SK-N-SH treated with all-trans-retinoic acid at 6 μM for 48 hours (cell line): Measurements from ENCODE around the gene ALOX5.

Experiments
- ARNTL ChIP-seq: fragments of 450-650 bp; formaldehyde crosslinking; IDR thresholded peaks from 2 replicates; pipeline ENCODE4 v1.5.0; 2020; ENCODE audit warnings: low read depth, mild to moderate bottlenecking, moderate library complexity, borderline replicate concordance
- CSDC2 ChIP-seq: fragments of 250-450 bp; sonication (Bioruptor Pico); IDR thresholded peaks from 2 replicates; pipeline ENCODE4 v1.5.0; 2020; ENCODE audit warnings: mild to moderate bottlenecking, moderate library complexity
- ESRRG ChIP-seq: fragments of 250-450 bp; sonication (Bioruptor Pico); IDR thresholded peaks from 2 replicates; pipeline ENCODE4 v1.6.1; 2021; ENCODE audit warnings: mild to moderate bottlenecking
- GLIS3 ChIP-seq: fragments of 250-450 bp; sonication (Bioruptor Pico); IDR thresholded peaks from 2 replicates; pipeline ENCODE4 v1.5.0; 2020; ENCODE audit warnings: mild to moderate bottlenecking, moderate library complexity
- RARB ChIP-seq: fragments of 250-450 bp; sonication (Bioruptor Pico); IDR thresholded peaks from 2 replicates; pipeline ENCODE4 v1.8.0; 2021; ENCODE audit warnings: mild to moderate bottlenecking, moderate library complexity
- SNAI2 ChIP-seq: fragments of 250-450 bp; sonication (Bioruptor Pico); IDR thresholded peaks from 2 replicates; pipeline ENCODE4 v1.5.0; 2020; ENCODE audit warnings: mild to moderate bottlenecking, moderate library complexity
- ZFP3 ChIP-seq: fragments of 250-450 bp; sonication (Bioruptor Pico); IDR thresholded peaks from 2 replicates; pipeline ENCODE4 v1.5.0; 2020; ENCODE audit warnings: mild to moderate bottlenecking, moderate library complexity
- ZFP30 ChIP-seq: fragments of 450-650 bp; formaldehyde crosslinking; IDR thresholded peaks from 2 replicates; pipeline ENCODE4 v1.5.0; 2022; ENCODE audit warnings: mild to moderate bottlenecking, moderate library complexity
- TF ChIP-seq, protein P1 (sequence below): fragments of 250-450 bp; sonication (Bioruptor Pico); IDR thresholded peaks from 2 replicates; pipeline ENCODE4 v1.5.1; 2021; ENCODE audit warnings: mild to moderate bottlenecking, moderate library complexity
- TF ChIP-seq, protein P2 (sequence below): fragments of 250-450 bp; sonication (Bioruptor Pico); IDR thresholded peaks from 2 replicates; pipeline ENCODE4 v1.8.0; 2020; ENCODE audit warnings: mild to moderate bottlenecking, moderate library complexity, borderline replicate concordance
- TF ChIP-seq, protein P3 (sequence below): fragments of 250-450 bp; sonication (Bioruptor Pico); IDR thresholded peaks from 2 replicates; pipeline ENCODE4 v1.5.1; 2020; ENCODE audit warnings: low read depth, mild to moderate bottlenecking, moderate library complexity
- TF ChIP-seq, protein P4 (sequence below): fragments of 250-450 bp; sonication (Bioruptor Pico); IDR thresholded peaks from 2 replicates; pipeline ENCODE4 v1.5.0; 2020; ENCODE audit warnings: mild to moderate bottlenecking, moderate library complexity

DNA sequence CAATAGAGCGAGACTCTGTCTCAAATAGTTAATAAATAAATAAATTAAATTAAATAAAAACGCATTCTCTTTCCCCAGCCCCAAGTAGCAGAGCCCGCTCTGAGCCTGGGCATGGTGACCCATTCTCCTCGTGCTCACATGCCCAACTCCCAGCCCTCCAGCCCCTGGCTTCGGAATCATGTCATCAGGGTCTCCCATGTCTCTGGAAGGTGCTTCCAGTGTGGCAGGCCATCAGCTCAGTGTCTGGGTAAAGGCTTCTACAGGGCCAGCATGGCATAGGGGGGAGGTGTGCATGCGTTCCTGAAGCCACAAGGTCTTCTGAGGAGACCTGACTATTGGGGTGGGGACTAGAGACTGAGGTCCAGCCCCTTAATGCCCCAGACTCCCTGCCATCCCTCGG lies 72.8 kb downstream of the ALOX5 start:
- TF ChIP-seq RARB (CRISPR knock-in tag) (no peak), ZFP3 (CRISPR knock-in tag) (no peak), ARNTL (CRISPR knock-in tag) (no peak), ESRRG (no peak), GLIS3 (CRISPR knock-in tag) (no peak), CSDC2 (CRISPR knock-in tag) (no peak), ZFP30 (CRISPR knock-in tag) (no peak), SNAI2 (CRISPR knock-in tag) (no peak)
- TF ChIP-seq, protein P1, sequence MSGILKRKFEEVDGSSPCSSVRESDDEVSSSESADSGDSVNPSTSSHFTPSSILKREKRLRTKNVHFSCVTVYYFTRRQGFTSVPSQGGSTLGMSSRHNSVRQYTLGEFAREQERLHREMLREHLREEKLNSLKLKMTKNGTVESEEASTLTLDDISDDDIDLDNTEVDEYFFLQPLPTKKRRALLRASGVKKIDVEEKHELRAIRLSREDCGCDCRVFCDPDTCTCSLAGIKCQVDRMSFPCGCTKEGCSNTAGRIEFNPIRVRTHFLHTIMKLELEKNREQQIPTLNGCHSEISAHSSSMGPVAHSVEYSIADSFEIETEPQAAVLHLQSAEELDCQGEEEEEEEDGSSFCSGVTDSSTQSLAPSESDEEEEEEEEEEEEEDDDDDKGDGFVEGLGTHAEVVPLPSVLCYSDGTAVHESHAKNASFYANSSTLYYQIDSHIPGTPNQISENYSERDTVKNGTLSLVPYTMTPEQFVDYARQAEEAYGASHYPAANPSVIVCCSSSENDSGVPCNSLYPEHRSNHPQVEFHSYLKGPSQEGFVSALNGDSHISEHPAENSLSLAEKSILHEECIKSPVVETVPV = no peak
- TF ChIP-seq, protein P2, sequence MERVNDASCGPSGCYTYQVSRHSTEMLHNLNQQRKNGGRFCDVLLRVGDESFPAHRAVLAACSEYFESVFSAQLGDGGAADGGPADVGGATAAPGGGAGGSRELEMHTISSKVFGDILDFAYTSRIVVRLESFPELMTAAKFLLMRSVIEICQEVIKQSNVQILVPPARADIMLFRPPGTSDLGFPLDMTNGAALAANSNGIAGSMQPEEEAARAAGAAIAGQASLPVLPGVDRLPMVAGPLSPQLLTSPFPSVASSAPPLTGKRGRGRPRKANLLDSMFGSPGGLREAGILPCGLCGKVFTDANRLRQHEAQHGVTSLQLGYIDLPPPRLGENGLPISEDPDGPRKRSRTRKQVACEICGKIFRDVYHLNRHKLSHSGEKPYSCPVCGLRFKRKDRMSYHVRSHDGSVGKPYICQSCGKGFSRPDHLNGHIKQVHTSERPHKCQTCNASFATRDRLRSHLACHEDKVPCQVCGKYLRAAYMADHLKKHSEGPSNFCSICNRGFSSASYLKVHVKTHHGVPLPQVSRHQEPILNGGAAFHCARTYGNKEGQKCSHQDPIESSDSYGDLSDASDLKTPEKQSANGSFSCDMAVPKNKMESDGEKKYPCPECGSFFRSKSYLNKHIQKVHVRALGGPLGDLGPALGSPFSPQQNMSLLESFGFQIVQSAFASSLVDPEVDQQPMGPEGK (CRISPR knock-in tag) = no peak
- TF ChIP-seq, protein P3, sequence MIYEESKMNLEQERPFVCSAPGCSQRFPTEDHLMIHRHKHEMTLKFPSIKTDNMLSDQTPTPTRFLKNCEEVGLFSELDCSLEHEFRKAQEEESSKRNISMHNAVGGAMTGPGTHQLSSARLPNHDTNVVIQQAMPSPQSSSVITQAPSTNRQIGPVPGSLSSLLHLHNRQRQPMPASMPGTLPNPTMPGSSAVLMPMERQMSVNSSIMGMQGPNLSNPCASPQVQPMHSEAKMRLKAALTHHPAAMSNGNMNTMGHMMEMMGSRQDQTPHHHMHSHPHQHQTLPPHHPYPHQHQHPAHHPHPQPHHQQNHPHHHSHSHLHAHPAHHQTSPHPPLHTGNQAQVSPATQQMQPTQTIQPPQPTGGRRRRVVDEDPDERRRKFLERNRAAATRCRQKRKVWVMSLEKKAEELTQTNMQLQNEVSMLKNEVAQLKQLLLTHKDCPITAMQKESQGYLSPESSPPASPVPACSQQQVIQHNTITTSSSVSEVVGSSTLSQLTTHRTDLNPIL (CRISPR knock-in tag) = no peak
- TF ChIP-seq, protein P4, sequence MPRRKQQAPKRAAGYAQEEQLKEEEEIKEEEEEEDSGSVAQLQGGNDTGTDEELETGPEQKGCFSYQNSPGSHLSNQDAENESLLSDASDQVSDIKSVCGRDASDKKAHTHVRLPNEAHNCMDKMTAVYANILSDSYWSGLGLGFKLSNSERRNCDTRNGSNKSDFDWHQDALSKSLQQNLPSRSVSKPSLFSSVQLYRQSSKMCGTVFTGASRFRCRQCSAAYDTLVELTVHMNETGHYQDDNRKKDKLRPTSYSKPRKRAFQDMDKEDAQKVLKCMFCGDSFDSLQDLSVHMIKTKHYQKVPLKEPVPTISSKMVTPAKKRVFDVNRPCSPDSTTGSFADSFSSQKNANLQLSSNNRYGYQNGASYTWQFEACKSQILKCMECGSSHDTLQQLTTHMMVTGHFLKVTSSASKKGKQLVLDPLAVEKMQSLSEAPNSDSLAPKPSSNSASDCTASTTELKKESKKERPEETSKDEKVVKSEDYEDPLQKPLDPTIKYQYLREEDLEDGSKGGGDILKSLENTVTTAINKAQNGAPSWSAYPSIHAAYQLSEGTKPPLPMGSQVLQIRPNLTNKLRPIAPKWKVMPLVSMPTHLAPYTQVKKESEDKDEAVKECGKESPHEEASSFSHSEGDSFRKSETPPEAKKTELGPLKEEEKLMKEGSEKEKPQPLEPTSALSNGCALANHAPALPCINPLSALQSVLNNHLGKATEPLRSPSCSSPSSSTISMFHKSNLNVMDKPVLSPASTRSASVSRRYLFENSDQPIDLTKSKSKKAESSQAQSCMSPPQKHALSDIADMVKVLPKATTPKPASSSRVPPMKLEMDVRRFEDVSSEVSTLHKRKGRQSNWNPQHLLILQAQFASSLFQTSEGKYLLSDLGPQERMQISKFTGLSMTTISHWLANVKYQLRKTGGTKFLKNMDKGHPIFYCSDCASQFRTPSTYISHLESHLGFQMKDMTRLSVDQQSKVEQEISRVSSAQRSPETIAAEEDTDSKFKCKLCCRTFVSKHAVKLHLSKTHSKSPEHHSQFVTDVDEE (CRISPR knock-in tag) = no peak
